ENCODE measurements around the gene PCDHGC5. TPM values are rescaled to one million over a fixed set of nuclear protein-coding genes. Genes with fewer than 3 reads are reported as not detected.

Gene PCDHGC5
- 1.3 and 2.6 TPM in 2 replicates for total RNA-seq

DNA sequence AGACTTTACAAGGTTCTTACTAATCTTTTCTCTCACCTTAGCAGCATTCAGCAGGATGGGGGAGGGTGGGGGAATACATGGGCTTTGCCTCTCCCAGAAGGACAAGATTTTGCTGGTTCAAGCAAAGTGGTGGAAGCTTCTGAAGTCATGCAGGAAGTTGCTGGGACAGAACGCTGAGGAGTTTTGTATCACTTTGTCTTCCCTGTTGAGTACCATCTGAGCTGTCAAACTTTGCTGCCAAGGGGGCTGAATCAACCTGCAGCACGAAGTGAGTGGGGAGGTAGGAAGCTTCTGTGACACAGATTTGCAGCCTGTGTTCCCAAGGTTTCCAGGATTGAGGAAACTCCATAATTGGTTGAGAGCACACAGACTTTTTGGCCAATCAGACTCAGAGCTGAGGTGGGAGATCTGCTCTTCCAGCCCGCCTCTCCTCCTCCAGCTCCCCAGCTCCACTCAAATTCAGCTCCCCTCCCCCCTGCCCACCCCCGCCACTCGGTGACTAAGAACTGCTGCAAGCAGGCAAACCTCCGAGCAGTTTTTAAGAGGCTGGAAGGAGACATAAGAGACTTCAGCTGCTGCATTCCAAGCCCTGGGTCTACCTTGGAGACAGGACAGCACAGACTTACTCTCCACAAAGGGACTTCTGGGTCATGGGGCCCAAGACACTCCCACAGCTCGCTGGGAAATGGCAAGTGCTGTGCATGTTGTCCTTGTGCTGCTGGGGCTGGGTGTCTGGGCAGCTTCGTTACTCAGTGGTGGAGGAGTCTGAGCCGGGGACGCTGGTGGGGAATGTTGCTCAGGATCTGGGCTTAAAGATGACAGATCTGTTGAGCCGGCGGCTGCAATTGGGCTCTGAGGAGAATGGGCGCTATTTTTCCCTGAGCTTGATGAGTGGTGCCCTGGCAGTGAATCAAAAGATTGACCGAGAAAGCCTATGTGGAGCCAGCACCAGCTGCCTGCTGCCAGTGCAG is at the start of gene PCDHGC5:
TSS of gene PCDHGC5 (plus strand) at position 491 of the 971 bp plus-strand sequence. CDS start at position 651, 160 bp downstream.

GRCh38 chr5:141475625-141476131 is 13.2 kb upstream of the PCDHGC5 start, which contains the start of gene PCDHGC3:
Gene PCDHGC3, plus strand, starts transcription at chr5:141475966. Its CDS starts 151 bp downstream, at chr5:141476117.

DNA sequence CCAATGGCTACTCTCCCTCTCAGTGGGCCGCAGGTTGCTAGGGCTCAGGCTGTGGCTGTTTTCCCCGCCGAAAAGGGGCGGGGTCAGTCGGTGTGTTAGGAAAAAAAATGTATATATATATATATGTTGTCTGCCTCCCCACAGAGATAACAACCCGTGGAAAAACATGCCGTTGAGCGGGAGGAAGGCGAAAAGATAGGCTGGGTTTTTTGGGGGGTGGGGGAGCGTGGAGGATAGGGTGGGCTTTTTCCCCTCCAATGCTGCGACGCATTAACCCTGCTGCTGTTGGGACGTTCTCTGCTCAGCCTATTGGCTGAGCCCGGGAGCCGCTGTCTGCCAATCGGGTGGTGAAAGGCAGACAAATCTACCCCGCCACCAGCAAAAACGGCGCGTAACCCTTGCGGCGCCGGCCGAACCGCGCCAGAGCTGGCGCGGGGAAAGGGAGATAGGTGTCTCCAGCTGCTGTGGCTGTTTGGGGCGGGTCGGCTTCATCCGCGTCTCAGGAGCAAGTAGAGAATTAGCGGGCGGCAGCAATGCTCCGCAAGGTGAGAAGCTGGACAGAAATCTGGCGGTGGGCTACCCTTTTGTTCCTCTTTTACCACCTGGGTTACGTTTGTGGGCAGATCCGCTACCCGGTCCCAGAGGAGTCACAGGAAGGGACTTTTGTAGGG is 4.1 kb upstream of the PCDHGC5 start, which contains the start of gene PCDHGC4:
TSS of gene PCDHGC4 (plus strand) at position 390 of the 671 bp plus-strand sequence. CDS start at position 534, 144 bp downstream.

Other genes with a start within 250 kb of the PCDHGC5 start
- 0.46 and 0.71 TPM in 2 replicates for gene PCDHB15, start 243.7 kb upstream of the PCDHGC5 start, total RNA-seq
- gene SLC25A2, start 185.0 kb upstream of the PCDHGC5 start, total RNA-seq = 0.14 and 0.18 TPM in 2 replicates
- gene TAF7, start 168.3 kb upstream of the PCDHGC5 start, total RNA-seq = 75.2 and 97.5 TPM in 2 replicates
- 1.1 TPM in 2 replicates for gene PCDHGA1, start 158.6 kb upstream of the PCDHGC5 start, total RNA-seq
- gene PCDHGA2, start 150.3 kb upstream of the PCDHGC5 start, total RNA-seq = 2.7 and 2.8 TPM in 2 replicates
- gene PCDHGA3, start 145.3 kb upstream of the PCDHGC5 start, total RNA-seq = 0.85 and 1.4 TPM in 2 replicates
- gene PCDHGB1, start 139.0 kb upstream of the PCDHGC5 start, total RNA-seq = 2.3 and 3.3 TPM in 2 replicates
- 3.3 and 4.5 TPM in 2 replicates for gene PCDHGA4, start 134.1 kb upstream of the PCDHGC5 start, total RNA-seq
- gene PCDHGB2, start 129.1 kb upstream of the PCDHGC5 start, total RNA-seq = 2.4 and 2.7 TPM in 2 replicates
- 1.3 TPM in 2 replicates for gene PCDHGA5, start 124.9 kb upstream of the PCDHGC5 start, total RNA-seq
- 5.3 and 5.4 TPM in 2 replicates for gene PCDHGB3, start 118.8 kb upstream of the PCDHGC5 start, total RNA-seq
- 3.0 and 3.2 TPM in 2 replicates for gene PCDHGA6, start 115.2 kb upstream of the PCDHGC5 start, total RNA-seq
- gene PCDHGA7, start 106.3 kb upstream of the PCDHGC5 start, total RNA-seq = 4.1 and 4.6 TPM in 2 replicates
- gene PCDHGB4, start 101.4 kb upstream of the PCDHGC5 start, total RNA-seq = 26.9 and 27.5 TPM in 2 replicates
- 3.0 and 3.3 TPM in 2 replicates for gene PCDHGA8, start 96.4 kb upstream of the PCDHGC5 start, total RNA-seq
- gene PCDHGB5, start 91.1 kb upstream of the PCDHGC5 start, total RNA-seq = 15.9 and 19.9 TPM in 2 replicates
- gene PCDHGA9, start 86.3 kb upstream of the PCDHGC5 start, total RNA-seq = 2.7 and 3.1 TPM in 2 replicates
- gene PCDHGB6, start 81.1 kb upstream of the PCDHGC5 start, total RNA-seq = 2.7 and 3.1 TPM in 2 replicates
- gene PCDHGA10, start 76.1 kb upstream of the PCDHGC5 start, total RNA-seq = 4.3 and 5.4 TPM in 2 replicates
- gene PCDHGB7, start 71.4 kb upstream of the PCDHGC5 start, total RNA-seq = 6.3 and 6.9 TPM in 2 replicates
- 6.4 and 8.5 TPM in 2 replicates for gene PCDHGA11, start 68.0 kb upstream of the PCDHGC5 start, total RNA-seq
- 9.1 and 11.7 TPM in 2 replicates for gene PCDHGA12, start 58.6 kb upstream of the PCDHGC5 start, total RNA-seq
- gene PCDHGC3, start 13.1 kb upstream of the PCDHGC5 start, total RNA-seq = 38.1 and 41.7 TPM in 2 replicates
- 1.7 TPM in 2 replicates for gene PCDHGC4, start 4.1 kb upstream of the PCDHGC5 start, total RNA-seq
- gene DIAPH1, start 129.9 kb downstream of the PCDHGC5 start, total RNA-seq = 9.2 TPM in 2 replicates
- 62.6 and 62.7 TPM in 2 replicates for gene HDAC3, start 147.8 kb downstream of the PCDHGC5 start, total RNA-seq
- 2.1 and 2.8 TPM in 2 replicates for gene RELL2, start 147.9 kb downstream of the PCDHGC5 start, total RNA-seq
- 15.4 and 19.0 TPM in 2 replicates for gene FCHSD1, start 162.3 kb downstream of the PCDHGC5 start, total RNA-seq
- gene ARAP3, start 193.1 kb downstream of the PCDHGC5 start, total RNA-seq = 1.7 and 2.6 TPM in 2 replicates